ENCODE data around the gene UBE2L5. TPM values are rescaled to one million over a fixed set of nuclear protein-coding genes. Genes with fewer than 3 reads are reported as not detected.
"Not testable (repeated sequence)": the region's sequence is repeated elsewhere in the genome, so short reads cannot be mapped to it uniquely, and the experiment has no call there.

Gene UBE2L5
- total and polyA plus RNA-seq, 8 donors, result 0.28 to 0.95 (median 0.40) TPM; not detected in 2

- Histone ChIP-seq H3K36me3 (no peaks in the 10 kb centered on the region), H3K4me3 (peak overlapping the region in 1 of 2 donors; percentile 37), H3K27ac (peak overlapping the region; percentile 62 to 77), H3K9me3 (no peaks in the 10 kb centered on the region), H3K27me3 (no peaks in the 10 kb centered on the region), H3K4me1 (peaks cover 0 to 15% of the 10 kb centered on the region in 2 donors)
- no peak for DNase-seq
- intact Hi-C loops (cut with DNase I), result no loop called here
- TF ChIP-seq, protein P1, sequence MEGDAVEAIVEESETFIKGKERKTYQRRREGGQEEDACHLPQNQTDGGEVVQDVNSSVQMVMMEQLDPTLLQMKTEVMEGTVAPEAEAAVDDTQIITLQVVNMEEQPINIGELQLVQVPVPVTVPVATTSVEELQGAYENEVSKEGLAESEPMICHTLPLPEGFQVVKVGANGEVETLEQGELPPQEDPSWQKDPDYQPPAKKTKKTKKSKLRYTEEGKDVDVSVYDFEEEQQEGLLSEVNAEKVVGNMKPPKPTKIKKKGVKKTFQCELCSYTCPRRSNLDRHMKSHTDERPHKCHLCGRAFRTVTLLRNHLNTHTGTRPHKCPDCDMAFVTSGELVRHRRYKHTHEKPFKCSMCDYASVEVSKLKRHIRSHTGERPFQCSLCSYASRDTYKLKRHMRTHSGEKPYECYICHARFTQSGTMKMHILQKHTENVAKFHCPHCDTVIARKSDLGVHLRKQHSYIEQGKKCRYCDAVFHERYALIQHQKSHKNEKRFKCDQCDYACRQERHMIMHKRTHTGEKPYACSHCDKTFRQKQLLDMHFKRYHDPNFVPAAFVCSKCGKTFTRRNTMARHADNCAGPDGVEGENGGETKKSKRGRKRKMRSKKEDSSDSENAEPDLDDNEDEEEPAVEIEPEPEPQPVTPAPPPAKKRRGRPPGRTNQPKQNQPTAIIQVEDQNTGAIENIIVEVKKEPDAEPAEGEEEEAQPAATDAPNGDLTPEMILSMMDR (IDR thresholded peaks at IDR 0.05), result no peak
- no peak for ATAC-seq
Measured at GRCh38 chr13:30446126-30446500, 23.8 kb downstream of the UBE2L5 start.

GRCh38 chr13:30448441-30448840 is 26.1 kb downstream of the UBE2L5 start:
- H3K4me3 ChIP-seq, result no peak overlapping the region
- intact Hi-C loops (cut with DNase I), result no loop called here
- H3K9me3 ChIP-seq, result no peaks in the 10 kb centered on the region
- ATAC-seq (no peak), DNase-seq (no peak)
- H3K27me3 ChIP-seq, result no peaks in the 10 kb centered on the region
- H3K27ac ChIP-seq, result no peak overlapping the region
- H3K36me3 ChIP-seq, result no peaks in the 10 kb centered on the region
- TF ChIP-seq, protein P1 (IDR thresholded peaks at IDR 0.05), result no peak
- H3K4me1 ChIP-seq, result peaks cover 0 to 15% of the 10 kb centered on the region in 2 donors

DNA sequence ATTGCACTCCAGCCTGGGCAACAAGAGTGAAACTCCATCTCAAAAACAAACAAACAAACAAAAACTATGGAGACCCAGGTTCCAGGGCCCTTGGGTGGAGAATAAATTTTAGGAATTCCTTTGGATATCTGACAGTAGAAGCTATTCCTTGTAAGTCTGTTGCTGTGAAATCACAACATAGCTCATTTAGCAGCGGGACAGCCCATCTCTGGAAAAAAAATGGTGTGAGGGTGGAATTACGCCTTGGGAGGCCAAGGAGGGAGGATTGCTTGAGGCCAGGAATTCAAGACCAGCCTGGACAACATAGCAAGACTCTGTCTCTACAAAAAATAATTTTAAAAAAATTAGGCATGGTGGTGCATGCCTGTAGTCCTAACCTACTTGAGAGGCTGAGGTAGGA is 27.8 kb downstream of the UBE2L5 start:
- ATAC-seq, result no peak
- no peaks in the 10 kb centered on the region for H3K27me3 ChIP-seq
- no peak for DNase-seq
- TF ChIP-seq, protein P1 (IDR thresholded peaks at IDR 0.05), result no peak
- H3K4me1 ChIP-seq, result peaks cover 0 to 15% of the 10 kb centered on the region in 2 donors
- H3K9me3 ChIP-seq, result no peaks in the 10 kb centered on the region
- intact Hi-C loops (cut with DNase I), result no loop called here
- no peak overlapping the region for H3K27ac ChIP-seq
- H3K4me3 ChIP-seq, result no peak overlapping the region
- H3K36me3 ChIP-seq, result no peaks in the 10 kb centered on the region

DNA sequence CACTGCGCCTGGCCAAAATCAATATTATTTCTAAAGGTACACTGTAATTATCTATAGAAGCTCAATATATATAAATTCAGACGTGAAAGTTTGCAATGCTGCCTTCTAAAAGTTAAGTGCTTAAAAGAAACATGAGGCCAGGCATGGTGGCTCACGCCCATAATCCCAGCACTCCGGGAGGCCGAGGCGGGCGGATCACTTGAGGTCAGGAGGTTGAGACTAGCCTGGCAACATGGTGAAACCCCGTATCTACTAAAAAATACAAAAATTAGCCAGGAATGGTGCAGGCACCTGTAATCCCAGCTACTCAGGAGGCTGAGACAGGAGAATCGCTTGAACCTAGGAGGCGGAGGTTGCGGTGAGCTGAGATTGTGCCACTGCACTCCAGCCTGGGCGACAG is 29.2 kb downstream of the UBE2L5 start:
- H3K4me3 ChIP-seq; intact Hi-C loops (cut with DNase I); H3K9me3 ChIP-seq; H3K27me3 ChIP-seq; ATAC-seq; DNase-seq; H3K4me1 ChIP-seq; H3K36me3 ChIP-seq; H3K27ac ChIP-seq: not testable (repeated sequence)

- H3K36me3 ChIP-seq, result peaks cover 0 to 10% of the 10 kb centered on the region in 2 donors
- DNase-seq (no peak), ATAC-seq (no peak)
- no peaks in the 10 kb centered on the region for H3K4me1 ChIP-seq
- no peak overlapping the region for H3K27ac ChIP-seq
- TF ChIP-seq, protein P1 (IDR thresholded peaks at IDR 0.05), result no peak
- H3K9me3 ChIP-seq, result no peaks in the 10 kb centered on the region
- no peak overlapping the region for H3K4me3 ChIP-seq
- no peaks in the 10 kb centered on the region for H3K27me3 ChIP-seq
- intact Hi-C loops (cut with DNase I), result no loop called here
Measured at GRCh38 chr13:30453727-30454126, 31.4 kb downstream of the UBE2L5 start.

- TF ChIP-seq, protein P1 (IDR thresholded peaks at IDR 0.05), result no peak
- Histone ChIP-seq H3K27ac (no peak overlapping the region), H3K4me1 (no peaks in the 10 kb centered on the region), H3K9me3 (no peaks in the 10 kb centered on the region), H3K36me3 (peaks cover 0 to 19% of the 10 kb centered on the region in 2 donors), H3K27me3 (no peaks in the 10 kb centered on the region), H3K4me3 (no peak overlapping the region)
- ATAC-seq (no peak), DNase-seq (no peak)
- intact Hi-C loops (cut with DNase I), result no loop called here
Measured at GRCh38 chr13:30454991-30455390, 32.7 kb downstream of the UBE2L5 start.

Measured in left lung (tissue), 10 donors.